ENCODE results near the gene RETREG2. TPM values are rescaled to one million over a fixed set of nuclear protein-coding genes. Genes with fewer than 3 reads are reported as not detected.

RETREG2 gene, protein sequence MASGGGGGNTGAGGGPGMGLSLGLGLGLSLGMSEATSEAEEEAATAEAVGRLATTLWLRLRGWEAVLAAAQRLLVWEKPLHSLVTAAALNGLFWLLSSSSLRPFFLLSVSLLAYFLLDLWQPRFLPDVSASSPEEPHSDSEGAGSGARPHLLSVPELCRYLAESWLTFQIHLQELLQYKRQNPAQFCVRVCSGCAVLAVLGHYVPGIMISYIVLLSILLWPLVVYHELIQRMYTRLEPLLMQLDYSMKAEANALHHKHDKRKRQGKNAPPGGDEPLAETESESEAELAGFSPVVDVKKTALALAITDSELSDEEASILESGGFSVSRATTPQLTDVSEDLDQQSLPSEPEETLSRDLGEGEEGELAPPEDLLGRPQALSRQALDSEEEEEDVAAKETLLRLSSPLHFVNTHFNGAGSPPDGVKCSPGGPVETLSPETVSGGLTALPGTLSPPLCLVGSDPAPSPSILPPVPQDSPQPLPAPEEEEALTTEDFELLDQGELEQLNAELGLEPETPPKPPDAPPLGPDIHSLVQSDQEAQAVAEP
- 79.8 and 81.1 TPM in 2 replicates for total RNA-seq

DNA sequence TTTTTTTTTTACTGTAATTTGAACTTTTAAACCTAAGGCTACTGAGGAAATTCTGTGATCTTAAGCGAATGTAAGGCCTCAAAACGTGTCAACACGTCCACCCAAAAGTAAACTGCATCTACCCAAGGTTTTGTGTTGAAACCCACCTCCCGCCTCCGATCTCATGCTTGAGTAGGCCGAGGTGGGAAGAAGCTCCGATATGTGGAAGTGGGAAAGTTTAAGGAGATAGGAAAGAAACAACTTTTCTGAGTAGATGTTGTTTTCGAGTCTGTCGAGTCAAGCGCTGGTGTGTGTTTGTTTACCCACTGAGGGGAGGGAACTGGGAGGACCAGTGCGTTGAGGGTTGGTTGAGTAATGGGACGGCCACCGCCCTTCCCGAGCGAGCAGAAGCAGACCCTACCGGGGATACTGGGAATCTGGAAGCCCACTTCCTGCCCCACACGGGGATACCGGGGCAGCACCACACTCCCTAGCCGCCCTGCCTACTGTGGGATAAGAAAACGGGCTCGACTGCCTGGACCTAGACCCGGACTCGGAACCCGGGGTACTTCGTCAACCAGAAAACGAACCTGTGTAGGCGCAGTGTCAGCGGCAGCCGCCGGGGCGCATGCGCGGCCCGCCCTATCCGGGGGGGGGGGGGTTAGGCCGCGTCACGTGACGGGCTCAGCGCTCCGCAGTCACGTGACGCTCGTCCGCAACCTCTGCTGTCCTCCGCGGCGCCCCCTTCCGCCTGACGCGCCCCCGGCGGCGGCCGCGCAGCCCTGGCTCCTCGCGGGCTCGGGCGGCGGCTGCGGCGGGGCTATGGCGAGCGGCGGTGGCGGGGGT is at the start of gene RETREG2:
Gene RETREG2, plus strand, starts transcription at position 724 of the 825 bp plus-strand sequence. Its CDS starts 78 bp downstream, at position 802.
- intact Hi-C loops (cut with micrococcal nuclease), result loop anchor here (1.0 to 5.0 kb wide), 16 partner anchors 17 to 950 kb away; partner anchors contain the start of genes ABCB6, ANKZF1, ATG9A and CHPF

DNA sequence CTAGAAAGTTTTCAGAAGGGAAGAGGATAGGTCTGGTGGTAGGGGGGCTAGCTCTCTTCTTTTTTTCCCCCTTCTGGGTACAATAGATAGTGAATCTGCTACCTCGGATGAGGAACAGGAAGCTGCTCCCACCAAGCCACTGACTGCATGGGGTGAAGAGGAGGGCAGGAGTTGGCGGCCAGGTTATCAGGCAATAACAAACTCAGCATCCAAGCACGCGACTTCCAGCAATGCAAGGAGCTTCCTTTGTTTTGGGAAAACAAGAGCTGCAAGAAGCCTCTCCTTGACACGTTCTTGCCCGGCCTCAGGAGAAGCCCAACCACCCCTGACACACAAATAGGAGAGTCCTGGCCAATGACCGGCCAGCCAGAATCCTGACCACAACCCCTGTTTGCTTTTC is 49.7 kb upstream of the RETREG2 start:
- intact Hi-C loops (cut with micrococcal nuclease), result no loop called here

DNA sequence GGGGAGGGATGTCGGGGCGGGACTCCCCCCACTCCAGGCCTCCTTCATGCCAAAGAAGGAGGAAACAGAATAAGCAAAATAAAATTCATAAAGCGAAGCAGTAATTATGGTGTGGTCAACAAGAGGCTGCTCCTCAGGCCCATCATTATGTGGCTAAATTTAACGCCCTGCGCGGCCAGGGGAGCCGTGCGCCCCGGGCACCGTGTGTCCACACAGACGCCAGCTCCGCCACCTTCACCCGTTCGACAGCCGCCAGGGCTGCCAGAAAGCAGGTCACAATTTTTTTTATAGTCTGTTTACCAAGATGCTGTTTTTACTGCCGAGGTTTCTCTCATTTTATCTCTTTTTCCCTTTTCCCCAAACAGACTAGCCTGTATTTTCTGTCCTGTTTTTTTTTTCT is 48.5 kb upstream of the RETREG2 start:
- intact Hi-C loops (cut with micrococcal nuclease), result no loop called here

DNA sequence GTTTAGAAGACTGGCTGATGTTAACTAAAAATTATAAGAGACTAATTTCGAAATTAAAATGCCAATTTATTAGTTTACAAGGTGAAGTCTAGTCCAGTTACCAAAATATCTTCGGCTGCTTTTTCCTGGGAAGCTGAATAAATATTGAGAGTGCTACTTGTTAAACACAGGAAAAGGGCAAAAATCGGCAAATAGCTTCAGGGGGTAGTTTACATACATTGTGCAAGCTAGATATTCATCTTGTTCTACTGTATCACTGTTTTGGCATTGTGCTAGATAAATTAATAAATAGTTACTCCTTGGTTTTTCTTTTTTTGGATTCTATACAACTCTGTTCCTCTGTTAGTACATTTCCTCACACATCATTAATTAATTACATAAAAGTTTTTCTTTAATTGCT is 46.7 kb upstream of the RETREG2 start:
- intact Hi-C loops (cut with micrococcal nuclease), result no loop called here

DNA sequence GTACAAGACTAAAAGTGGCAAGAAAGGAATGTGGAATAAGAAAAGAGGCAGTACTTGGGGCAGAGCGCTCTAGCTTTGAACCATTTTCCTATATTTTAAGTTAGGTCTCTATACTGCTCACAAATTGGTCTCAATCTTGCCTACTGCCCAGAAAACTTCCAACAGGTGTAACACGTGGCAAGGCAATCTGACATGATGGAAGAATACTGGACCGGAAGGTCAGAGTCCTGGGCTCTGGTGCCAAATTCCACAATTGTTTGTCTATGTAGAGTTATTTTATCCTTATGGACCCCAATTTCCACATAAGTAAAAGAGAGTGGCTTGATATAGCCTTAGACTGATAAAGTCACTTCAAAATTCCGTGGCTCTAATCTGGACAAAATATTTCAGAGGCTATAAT is 46.3 kb upstream of the RETREG2 start:
- intact Hi-C loops (cut with micrococcal nuclease), result no loop called here

DNA sequence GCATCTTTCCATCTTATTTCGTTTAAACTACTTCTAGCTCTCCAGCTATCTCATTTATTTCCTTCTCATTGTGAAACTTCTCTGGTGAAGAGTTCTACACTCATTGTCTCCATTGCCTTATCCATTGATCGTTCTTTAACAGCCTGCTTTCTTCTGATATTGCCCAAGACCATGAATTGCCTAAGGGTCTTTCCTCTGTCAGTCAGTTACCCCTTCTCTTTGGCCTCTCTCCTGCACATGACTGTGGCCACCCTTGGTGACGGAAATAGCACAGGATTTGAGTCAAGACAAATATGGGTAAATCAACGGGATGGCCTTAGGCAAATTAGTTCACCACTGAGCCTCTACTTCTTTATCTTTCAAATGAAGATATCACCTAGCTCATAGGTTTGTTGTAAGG is 44.1 kb upstream of the RETREG2 start:
- intact Hi-C loops (cut with micrococcal nuclease), result no loop called here

DNA sequence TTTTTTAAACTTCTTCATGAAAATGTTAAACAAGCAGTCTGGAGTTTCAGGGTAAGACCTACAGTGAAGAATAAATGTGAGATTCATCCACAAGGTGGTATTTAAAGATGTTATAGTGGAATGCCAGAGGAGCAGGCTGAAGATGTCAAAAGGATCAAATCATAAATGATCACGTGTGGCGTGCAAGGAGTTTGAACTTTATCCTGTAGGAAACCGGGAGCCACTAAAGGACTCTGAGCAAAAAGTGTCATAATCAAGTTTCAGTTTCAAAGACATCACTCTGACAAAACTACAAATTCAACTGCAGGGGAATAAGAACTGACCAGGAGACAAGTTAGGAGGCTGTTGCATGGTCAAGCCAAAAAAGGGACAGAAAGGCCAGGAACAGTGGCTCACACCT is 37.4 kb upstream of the RETREG2 start:
- intact Hi-C loops (cut with micrococcal nuclease), result no loop called here

DNA sequence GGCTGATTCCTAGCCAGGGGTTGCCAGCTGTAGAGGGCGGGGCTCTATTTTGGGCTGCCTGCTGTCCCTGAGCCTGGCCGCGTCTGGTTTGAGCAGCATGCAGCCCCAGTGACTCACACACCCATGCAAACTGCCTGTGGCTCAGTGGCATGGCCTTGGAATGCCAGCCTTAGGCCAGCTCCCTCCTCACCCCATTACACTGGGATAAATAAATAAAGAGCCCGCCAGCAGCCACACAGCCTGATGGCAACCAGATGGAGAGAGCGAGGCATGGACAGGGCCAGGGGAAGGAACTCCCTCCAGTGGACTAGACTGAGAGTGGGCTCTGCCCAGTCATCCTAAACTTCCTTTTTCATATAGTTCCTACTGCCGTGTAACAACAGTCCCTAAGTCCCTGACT is 35.7 kb upstream of the RETREG2 start:
- intact Hi-C loops (cut with micrococcal nuclease), result no loop called here

DNA sequence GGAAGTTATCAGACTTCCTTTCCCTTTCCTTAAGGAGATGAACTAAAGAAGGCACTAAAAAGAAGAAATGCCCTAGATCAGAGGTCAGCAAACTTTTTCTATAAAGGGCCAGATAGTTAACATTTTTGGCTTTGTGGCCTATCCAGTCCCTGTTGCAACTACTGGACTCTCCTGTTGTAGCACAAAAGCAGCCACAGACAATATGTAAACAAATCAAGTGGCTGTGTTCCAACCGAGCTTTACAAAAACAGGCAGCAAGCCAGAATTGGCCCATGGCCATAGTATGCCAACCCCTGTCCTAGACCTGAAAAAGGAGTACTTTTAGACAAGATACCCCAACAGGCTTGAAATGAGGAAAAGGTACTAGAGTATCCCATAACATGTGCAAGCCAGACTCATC is 28.4 kb upstream of the RETREG2 start:
- intact Hi-C loops (cut with micrococcal nuclease), result no loop called here

DNA sequence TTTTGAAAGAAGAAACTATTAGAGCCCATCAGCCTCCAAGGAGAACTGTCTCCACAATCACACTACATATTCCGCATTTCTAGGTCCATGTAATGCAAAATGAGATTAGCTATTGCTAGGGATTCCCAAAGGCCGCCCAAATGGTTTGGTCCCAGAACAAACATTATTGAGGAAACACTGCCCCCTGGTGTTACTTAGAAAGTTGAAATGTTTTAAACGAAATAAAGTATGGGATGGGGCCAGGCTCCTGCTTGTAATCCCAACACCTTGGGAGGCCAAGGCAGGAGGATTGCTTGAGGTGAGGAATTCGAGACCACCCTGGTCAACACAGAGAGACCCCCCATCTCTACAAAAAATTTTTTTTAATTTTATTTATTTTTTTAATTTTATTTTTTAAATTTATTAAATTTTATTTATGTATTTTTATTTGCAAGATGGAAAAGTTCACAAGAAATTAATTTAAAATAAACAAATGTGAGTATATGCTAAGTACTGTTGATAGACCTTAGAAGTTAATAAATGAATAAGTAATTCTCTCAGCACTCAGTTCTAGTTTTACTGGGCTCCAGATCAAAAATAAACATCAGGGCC is 22.9 kb upstream of the RETREG2 start:
- intact Hi-C loops (cut with micrococcal nuclease), result loop anchor here (1.0 kb wide), 2 partner anchors 97 to 126 kb away; no protein-coding TSS in a partner anchor

DNA sequence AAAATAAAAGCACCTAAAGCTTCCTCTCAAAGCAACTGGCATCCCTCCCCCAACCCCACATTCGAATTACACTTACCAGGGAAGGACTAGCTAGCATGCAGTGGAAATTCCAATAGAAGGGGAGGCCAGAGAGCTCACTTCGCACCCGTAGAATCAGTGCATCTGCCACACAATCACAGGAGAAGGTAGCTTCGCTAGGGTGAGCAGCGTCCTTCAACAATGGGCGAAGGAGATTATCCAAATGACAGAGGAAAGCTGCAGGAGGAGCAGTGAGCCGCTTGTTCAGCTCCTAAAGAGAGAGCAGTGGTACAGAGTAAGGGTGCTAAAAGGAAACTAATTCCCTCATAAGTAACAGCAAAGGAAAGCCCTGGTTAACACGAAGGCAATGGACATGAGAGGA is 20.7 kb upstream of the RETREG2 start:
- intact Hi-C loops (cut with micrococcal nuclease), result no loop called here

DNA sequence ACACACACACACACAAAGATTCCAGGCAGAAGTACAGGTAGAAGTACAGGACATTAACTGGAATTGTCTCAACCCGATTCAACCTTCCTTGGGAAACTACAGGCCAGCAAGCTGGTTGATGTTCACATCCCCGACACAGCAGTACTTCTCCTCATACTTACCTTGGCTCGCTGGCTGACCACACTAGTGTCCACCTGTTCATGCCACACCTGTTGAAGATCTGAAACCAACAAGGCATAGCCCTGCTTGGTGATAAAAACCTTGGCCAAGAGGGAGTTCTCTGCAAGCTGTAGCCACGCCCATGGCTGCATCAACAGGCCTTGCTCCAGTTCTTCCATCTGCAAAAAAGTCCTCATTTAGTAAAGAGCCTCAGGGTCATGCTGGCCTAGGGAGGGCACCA is 20.1 kb upstream of the RETREG2 start:
- intact Hi-C loops (cut with micrococcal nuclease), result no loop called here

DNA sequence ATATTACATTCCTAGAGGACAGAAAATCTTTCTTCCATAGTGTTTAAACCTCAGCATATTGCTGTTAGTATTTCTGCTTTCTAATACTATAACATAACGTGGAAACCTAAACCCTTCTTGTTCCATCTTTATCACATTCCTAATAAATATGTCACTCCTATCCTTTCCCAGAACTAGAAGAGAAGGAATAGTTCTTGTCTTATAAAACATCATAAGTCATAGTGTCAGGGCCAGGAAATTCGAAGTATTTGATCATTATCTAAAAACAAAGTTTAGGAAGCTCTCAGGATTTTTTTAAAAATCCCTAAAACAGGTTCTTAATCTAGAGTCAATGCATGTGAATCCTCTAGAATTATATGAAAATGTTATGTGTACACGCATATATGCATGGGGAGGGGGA is 19.5 kb upstream of the RETREG2 start:
- intact Hi-C loops (cut with micrococcal nuclease), result no loop called here

DNA sequence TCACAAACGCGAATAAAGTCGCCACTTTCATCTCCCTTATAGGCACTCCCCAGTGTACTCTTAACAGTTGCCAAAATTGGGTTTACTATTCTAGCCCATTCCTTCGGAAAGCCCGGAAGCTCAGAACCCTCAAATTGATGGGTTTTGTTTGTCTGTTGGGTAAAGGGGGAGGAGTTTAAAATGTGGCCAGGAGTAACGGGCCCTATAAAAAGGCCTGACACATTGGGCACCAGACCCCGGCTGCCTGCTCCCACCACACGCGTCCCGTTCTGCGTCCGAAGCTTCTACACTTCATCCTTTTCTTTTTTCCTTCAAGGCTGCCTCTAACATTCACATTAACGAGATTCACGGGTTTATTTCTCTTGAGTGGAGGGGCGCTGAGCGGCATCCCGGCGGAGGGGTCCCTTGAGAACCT is 18.3 kb upstream of the RETREG2 start:
- intact Hi-C loops (cut with micrococcal nuclease), result loop anchor here (1.0 to 2.0 kb wide), 12 partner anchors 12 to 383 kb away; partner anchors contain the start of genes ABCB6, ANKZF1, ATG9A and CHPF

DNA sequence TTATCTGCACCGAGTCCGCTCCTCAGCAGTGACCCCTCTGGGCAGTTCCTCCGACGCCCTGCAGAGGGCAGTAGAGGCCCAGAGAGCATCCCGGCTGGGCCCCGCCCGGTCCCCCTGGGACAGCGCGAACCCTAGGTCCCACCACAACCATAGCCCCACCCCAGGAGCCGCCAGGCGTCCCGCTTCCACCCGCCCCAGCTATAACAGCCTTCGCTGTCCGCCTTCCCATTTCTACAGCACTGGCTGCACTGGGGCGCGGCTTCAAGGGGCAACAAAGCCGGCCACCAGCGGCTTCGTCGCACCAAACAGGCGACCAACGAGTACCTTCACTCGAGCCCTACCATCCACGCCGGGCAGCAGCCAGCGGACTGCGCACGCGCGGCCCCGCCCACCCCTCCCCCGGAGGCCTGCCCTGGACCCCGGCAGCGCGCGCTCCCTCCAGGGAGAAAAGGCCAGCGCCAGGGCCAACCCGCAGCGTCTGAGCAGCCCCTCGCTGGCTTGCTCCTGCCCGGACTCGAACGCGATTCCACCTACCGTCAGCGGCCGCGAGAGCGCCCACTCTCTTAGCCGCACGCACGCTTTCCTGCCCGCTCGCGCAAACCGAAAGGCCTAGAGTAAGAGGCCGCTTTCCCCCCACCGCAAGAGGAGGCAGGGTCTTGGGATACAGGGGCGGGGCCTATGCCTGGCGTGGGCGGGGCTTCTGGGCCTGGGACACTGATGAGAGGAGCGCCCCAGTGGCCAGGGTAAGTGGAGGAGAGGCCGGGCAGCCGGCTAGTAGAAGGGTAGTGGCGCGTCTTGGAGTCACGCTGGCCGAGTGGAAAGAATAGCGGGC is 17.7 kb upstream of the RETREG2 start, which contains the start of gene NHEJ1:
Gene NHEJ1, minus strand, starts transcription at position 630 of the 832 bp plus-strand sequence. CDS start 2,453 bp downstream, outside the sequence.
- intact Hi-C loops (cut with micrococcal nuclease), result loop anchor here (1.0 to 2.0 kb wide), 12 partner anchors 11 to 382 kb away; partner anchors contain the start of genes ABCB6, ANKZF1, ATG9A and CHPF

DNA sequence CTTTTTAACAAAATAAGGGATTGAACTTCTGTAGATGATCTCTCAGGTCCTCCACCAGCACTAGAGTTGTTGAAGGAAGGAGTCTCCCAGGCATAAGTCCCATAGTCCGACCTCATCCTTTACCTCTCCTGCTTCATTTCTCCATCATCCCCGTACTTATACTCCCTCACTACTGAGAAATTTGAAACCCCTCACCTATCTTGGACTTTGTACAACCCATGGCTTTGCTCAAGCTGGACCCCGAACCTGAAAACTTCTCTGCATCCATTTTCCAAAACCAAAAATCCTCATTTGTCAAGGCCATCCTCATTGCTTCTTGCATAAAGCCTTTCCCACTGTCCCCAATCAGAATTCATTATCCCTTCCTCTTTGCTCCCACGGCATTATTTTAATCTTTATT is 17.0 kb upstream of the RETREG2 start:
- intact Hi-C loops (cut with micrococcal nuclease), result loop anchor here (2.0 kb wide), 3 partner anchors 58 to 382 kb away; partner anchors contain the start of genes ABCB6 and CHPF

DNA sequence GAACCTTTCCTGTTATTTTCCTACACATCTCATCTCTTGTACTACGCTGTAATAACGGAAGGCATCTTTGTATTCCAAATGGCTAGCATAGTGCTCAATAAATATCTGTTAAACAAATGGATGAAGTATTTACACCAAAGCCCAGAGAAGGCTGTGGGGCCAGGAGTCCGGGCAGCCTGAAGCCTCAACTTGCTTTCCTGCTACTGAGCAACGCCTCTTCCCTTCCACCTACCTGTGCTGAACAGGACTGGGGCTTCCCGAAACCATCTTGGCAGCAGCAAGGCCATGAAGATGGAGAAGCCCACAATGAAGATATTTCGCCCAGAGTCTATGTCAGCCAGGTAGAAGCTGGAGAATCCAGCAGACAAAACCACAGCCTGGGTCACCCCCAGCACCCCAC is 14.9 kb upstream of the RETREG2 start:
- intact Hi-C loops (cut with micrococcal nuclease), result no loop called here

DNA sequence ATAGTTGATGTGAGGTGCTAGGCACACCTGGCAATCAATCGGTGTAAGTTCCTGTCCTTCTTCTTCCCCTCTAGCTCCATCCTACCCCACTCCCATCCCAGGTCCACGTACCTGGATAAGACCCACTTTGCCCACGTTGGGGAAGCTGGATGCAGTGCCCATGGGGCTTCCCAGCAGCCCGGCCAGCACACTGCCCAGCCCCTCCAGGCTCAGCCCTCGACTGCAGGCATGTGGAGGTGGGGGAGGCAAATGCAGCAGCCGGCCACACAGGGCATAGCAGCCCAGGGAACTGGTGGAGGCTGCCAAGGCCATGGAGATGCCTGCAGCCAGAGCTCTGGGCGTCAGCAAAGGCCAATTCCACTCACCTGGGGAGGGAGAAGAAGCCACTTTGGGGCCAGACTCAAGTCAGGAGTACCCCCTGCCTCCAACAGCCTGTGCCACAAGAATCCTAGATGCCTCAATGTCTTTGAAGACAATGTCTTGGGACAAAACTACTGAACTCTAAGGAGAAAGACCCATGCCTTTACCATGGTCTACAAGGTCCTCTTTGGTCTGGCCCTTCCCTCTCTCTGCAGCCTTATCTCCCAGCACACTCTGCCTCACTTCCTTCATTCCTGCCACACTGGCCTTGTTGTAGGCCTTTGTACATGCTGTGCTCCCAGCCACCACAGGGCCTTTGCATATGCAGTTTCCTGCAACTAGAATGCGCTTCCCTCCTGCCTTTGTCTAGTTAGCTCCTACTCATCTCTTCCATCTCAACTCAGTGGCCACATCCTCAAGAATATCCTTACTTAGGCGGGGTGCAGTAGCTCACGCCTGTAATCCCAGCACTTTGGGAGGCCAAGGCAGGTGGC is 12.8 kb upstream of the RETREG2 start:
- intact Hi-C loops (cut with micrococcal nuclease), result no loop called here

DNA sequence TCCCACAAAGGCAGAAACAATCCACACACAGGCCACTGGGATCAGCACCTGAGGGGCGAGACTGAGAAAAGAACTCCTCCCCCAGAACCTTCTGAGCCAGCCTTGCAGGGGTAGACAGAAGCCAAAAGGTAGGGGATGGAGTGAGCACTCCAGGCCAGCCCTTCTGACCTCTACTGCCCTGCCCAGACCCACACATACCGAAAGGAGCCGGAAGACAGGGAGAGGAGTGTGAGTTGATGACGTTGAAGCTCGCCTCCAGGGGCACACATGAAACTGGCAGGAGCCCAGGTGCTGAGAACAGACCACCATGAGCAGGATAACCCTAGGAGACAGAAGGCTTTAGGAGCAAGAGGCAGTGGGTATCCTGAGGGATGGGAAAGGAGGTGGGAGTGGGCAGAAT is 10.1 kb upstream of the RETREG2 start:
- intact Hi-C loops (cut with micrococcal nuclease), result no loop called here
